Osteoblast (primary cell): ENCODE data around the gene INHBA. TPM values are rescaled to one million over a fixed set of nuclear protein-coding genes. Genes with fewer than 3 reads are reported as not detected.

Source experiments
- DNase-seq: peaks from one replicate; pipeline ENCODE4 v3.0.0; 2011; ENCODE audit warnings: low spot score, mixed read lengths; ENCODE audit not compliant: insufficient read length; ENCODE audit errors: missing footprints
- H2AFZ ChIP-seq: 2 replicates; pipeline ENCODE4 v1.6.0; 2011; ENCODE audit warnings: mild to moderate bottlenecking, low read length
- H3K27ac ChIP-seq: 2 replicates; pipeline ENCODE4 v1.5.1; 2011; ENCODE audit warnings: mild to moderate bottlenecking, low read depth, low read length, moderate library complexity
- H3K27me3 ChIP-seq: 2 replicates; pipeline ENCODE4 v1.6.0; 2012; ENCODE audit warnings: mild to moderate bottlenecking, control low read depth, inconsistent platforms, low read length, moderate library complexity; ENCODE audit not compliant: insufficient read depth
- H3K36me3 ChIP-seq: 2 replicates; pipeline ENCODE4 v1.5.1; 2011; ENCODE audit warnings: mild to moderate bottlenecking, low read length, control low read depth, moderate library complexity; ENCODE audit not compliant: insufficient read depth
- H3K4me1 ChIP-seq: 2 replicates; pipeline ENCODE4 v1.5.1; 2011; ENCODE audit warnings: mild to moderate bottlenecking, low read length, control low read depth, moderate library complexity; ENCODE audit not compliant: insufficient read depth
- H3K4me2 ChIP-seq: 2 replicates; pipeline ENCODE4 v1.6.0; 2011; ENCODE audit warnings: mild to moderate bottlenecking, low read length; ENCODE audit not compliant: insufficient read depth
- H3K4me3 ChIP-seq: fragments of 200-600 bp; sonication (generic); 3 replicates; pipeline ENCODE4 v1.5.1; 2012; ENCODE audit warnings: mild to moderate bottlenecking, low read length, inconsistent platforms; ENCODE audit not compliant: insufficient read depth
- H3K79me2 ChIP-seq: 2 replicates; pipeline ENCODE4 v1.6.0; 2012; ENCODE audit warnings: mild to moderate bottlenecking, low read length, control low read depth, inconsistent platforms; ENCODE audit not compliant: insufficient read depth
- H3K9me3 ChIP-seq: 2 replicates; pipeline ENCODE4 v1.5.1; 2011; ENCODE audit warnings: low read depth, low read length, control low read depth
- H4K20me1 ChIP-seq: 2 replicates; pipeline ENCODE4 v1.6.0; 2012; ENCODE audit warnings: mild to moderate bottlenecking, low read length, control low read depth; ENCODE audit not compliant: insufficient read depth
- total RNA-seq: library from RNA; depleted of rRNA; stranded (reverse); fragments of >200 nt; gene quantifications from 2 replicates; pipeline ENCODE4 v1.2.3, GENCODE V29; 2012
- TF ChIP-seq, protein P1 (sequence below): IDR thresholded peaks from 2 replicates; pipeline ENCODE4 v1.5.1; 2011; ENCODE audit warnings: mild to moderate bottlenecking, low read depth, low read length, moderate library complexity; ENCODE audit errors: extremely low read depth

The INHBA gene
- total RNA-seq, 1 donor: 107 TPM

DNA sequence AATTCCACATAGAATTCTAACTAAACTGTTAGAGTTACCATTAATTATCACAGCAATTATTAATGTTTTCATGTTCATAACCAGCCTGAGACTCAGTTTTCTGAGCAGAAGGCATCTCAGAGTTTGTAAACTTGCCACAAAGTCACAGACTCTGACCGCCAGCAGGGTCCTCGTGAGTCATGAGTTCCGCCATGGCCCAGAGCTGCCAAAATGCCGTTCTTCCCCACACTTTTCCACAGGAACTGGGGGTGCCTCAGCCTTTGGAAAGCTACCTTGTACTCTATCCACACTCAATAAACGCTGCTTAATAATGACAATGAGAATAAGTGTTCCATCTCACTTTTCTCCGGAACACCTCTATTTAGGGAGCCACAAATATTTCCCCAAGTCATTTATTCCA lies 22.1 kb upstream of the INHBA start:
- Histone ChIP-seq H3K9me3 (no peaks in the 10 kb centered on the region), H3K4me2 (no peak overlapping the region), H3K4me1 (no peaks in the 10 kb centered on the region), H3K79me2 (no peaks in the 10 kb centered on the region), H3K27ac (no peak overlapping the region), H4K20me1 (no peaks in the 10 kb centered on the region), H3K36me3 (no peaks in the 10 kb centered on the region), H2AFZ (no peak overlapping the region), H3K27me3 (no peaks in the 10 kb centered on the region), H3K4me3 (no peak overlapping the region)
- TF ChIP-seq, protein P1, sequence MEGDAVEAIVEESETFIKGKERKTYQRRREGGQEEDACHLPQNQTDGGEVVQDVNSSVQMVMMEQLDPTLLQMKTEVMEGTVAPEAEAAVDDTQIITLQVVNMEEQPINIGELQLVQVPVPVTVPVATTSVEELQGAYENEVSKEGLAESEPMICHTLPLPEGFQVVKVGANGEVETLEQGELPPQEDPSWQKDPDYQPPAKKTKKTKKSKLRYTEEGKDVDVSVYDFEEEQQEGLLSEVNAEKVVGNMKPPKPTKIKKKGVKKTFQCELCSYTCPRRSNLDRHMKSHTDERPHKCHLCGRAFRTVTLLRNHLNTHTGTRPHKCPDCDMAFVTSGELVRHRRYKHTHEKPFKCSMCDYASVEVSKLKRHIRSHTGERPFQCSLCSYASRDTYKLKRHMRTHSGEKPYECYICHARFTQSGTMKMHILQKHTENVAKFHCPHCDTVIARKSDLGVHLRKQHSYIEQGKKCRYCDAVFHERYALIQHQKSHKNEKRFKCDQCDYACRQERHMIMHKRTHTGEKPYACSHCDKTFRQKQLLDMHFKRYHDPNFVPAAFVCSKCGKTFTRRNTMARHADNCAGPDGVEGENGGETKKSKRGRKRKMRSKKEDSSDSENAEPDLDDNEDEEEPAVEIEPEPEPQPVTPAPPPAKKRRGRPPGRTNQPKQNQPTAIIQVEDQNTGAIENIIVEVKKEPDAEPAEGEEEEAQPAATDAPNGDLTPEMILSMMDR: no peak
- DNase-seq: no peak

DNA sequence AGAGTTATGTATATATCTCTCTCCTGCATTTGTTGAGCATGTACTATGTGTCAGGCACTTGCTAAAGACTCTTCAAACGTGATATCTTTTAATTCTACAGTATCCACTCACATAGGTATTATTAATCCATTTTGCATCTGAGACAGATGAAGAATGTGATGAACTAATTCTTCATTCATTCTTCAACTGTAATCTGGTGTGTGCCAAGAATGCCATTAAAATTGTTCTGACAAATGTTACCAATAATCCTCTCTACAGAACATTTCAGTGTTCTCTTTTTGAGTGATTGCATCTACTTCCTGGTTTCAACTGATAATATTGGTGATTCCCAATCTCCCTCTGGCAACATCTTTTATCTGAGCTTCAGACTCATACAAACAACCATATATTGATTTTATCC lies 18.0 kb upstream of the INHBA start:
- H3K4me1 ChIP-seq: no peaks in the 10 kb centered on the region
- H3K27me3 ChIP-seq: no peaks in the 10 kb centered on the region
- no peak overlapping the region for H3K4me3 ChIP-seq
- no peak overlapping the region for H2AFZ ChIP-seq
- TF ChIP-seq, protein P1: no peak
- H3K27ac ChIP-seq: no peak overlapping the region
- no peak overlapping the region for H3K4me2 ChIP-seq
- H3K79me2 ChIP-seq: no peaks in the 10 kb centered on the region
- no peaks in the 10 kb centered on the region for H3K36me3 ChIP-seq
- no peaks in the 10 kb centered on the region for H4K20me1 ChIP-seq
- no peak for DNase-seq
- no peaks in the 10 kb centered on the region for H3K9me3 ChIP-seq

DNA sequence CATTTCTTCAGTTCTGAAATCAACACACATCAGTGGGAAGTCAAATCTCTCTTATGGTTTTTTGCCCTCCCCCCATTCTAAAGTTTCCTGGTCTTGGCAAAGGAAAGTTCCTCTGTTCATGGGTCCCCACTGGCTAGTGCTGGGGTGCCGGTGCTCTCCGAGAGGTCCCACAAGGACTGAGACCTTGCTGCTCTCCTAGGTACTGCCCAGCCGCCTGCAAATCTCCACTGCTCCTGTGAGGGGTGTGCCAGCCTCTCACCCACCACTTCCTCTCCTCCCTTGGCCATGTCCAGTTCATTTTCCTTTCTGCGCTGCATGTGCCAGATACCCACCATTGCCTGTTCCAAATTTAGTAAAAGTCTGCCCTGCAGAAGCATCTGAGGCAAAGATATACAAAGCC lies 17.2 kb upstream of the INHBA start:
- H3K27ac ChIP-seq: no peak overlapping the region
- H4K20me1 ChIP-seq: no peaks in the 10 kb centered on the region
- H3K36me3 ChIP-seq: no peaks in the 10 kb centered on the region
- no peaks in the 10 kb centered on the region for H3K27me3 ChIP-seq
- TF ChIP-seq, protein P1: no peak
- H3K9me3 ChIP-seq: no peaks in the 10 kb centered on the region
- no peaks in the 10 kb centered on the region for H3K79me2 ChIP-seq
- no peak overlapping the region for H3K4me3 ChIP-seq
- H3K4me1 ChIP-seq: no peaks in the 10 kb centered on the region
- DNase-seq: no peak
- no peak overlapping the region for H2AFZ ChIP-seq
- H3K4me2 ChIP-seq: no peak overlapping the region

DNA sequence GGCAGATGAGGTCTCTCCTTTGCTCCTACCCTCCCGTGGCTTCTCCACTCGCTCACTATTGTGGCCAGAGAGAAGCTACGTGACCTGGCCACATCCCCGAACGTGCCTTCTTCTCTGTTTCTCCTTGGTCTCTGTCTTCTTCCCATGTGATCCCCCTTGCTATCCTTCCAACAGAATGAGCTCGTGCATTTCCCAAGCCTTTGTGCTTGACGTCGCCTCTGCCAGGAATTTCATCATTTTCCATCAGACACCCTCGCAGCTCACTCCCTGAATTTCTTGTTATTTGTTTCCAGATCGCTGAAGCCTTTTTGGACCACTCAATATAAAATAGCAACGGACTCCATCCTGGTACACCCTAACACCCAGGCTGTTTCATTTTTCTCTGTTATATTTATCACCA lies 13.8 kb upstream of the INHBA start:
- Histone ChIP-seq H3K9me3 (no peaks in the 10 kb centered on the region), H3K4me3 (no peak overlapping the region), H3K79me2 (no peaks in the 10 kb centered on the region), H3K27ac (no peak overlapping the region), H3K4me1 (no peaks in the 10 kb centered on the region), H4K20me1 (no peaks in the 10 kb centered on the region), H2AFZ (no peak overlapping the region), H3K4me2 (no peak overlapping the region), H3K36me3 (no peaks in the 10 kb centered on the region), H3K27me3 (no peaks in the 10 kb centered on the region)
- DNase-seq: no peak
- TF ChIP-seq, protein P1: no peak
